NB4 (cell line): ENCODE data around the gene KCNA3.

Source experiments
- DNase-seq: peaks from one replicate; pipeline ENCODE4 v3.0.0; 2010; ENCODE audit warnings: low read depth
- H3K4me3 ChIP-seq: one replicate; pipeline ENCODE4 v1.5.1; 2011; ENCODE audit warnings: mild to moderate bottlenecking, low read depth, low read length, moderate library complexity
- MYC ChIP-seq: IDR thresholded peaks from 2 replicates; pipeline ENCODE4 v1.6.1; 2011; ENCODE audit warnings: low read depth, low read length
- POLR2A ChIP-seq: IDR thresholded peaks from 2 replicates; pipeline ENCODE4 v1.6.1; 2011; ENCODE audit warnings: mild to moderate bottlenecking; ENCODE audit not compliant: insufficient read length; ENCODE audit errors: extremely low read depth
- TF ChIP-seq, protein P1 (sequence below): IDR thresholded peaks from 2 replicates; pipeline ENCODE4 v1.6.1; 2011; ENCODE audit warnings: low read depth, low read length
- TF ChIP-seq, protein P2 (sequence below): IDR thresholded peaks from one replicate; pipeline ENCODE4 v1.5.1; 2012; ENCODE audit warnings: low read depth, low read length

Gene KCNA3

DNA sequence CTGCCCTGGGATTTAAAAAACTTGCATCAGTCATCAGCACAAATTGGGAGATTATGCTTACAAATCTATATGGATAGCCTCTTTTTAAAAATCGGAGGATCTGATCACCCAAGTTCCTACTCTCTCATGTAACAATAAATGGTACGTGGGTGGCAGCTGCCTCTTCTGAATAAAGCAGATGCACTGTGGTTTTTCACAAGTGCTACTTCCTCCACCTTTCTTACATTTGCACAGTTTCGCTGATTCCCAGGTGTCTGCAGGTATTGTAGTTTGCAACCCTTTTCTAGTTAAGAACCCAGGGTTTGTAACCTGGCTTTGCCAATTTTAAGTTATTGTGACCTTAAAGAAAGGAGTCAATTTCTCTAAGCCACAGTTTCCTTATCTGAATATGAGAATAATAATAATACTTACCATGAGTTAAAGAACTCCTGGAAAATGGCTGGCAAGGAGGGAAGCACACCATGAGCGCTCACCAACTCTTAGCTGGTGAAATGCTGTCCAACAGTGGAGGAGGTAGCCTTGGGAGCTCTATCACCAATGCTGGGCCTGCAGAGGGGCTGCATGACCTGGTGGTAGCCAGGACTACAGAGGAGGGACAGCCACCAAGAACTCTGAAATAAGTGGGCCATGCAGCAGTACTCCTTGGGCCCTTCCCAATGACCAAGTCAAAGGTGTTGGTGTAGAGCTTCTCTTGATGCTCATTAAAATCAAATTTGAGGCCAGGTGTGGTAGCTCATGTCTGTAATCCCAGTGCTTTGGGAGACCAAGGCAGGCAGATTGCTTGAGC lies 38.4 kb downstream of the KCNA3 start:
- no peak for DNase-seq
- H3K4me3 ChIP-seq = no peak overlapping the region
- TF ChIP-seq POLR2A (no peak), MYC (no peak)
- TF ChIP-seq, protein P1, sequence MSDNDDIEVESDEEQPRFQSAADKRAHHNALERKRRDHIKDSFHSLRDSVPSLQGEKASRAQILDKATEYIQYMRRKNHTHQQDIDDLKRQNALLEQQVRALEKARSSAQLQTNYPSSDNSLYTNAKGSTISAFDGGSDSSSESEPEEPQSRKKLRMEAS = no peak
- TF ChIP-seq, protein P2, sequence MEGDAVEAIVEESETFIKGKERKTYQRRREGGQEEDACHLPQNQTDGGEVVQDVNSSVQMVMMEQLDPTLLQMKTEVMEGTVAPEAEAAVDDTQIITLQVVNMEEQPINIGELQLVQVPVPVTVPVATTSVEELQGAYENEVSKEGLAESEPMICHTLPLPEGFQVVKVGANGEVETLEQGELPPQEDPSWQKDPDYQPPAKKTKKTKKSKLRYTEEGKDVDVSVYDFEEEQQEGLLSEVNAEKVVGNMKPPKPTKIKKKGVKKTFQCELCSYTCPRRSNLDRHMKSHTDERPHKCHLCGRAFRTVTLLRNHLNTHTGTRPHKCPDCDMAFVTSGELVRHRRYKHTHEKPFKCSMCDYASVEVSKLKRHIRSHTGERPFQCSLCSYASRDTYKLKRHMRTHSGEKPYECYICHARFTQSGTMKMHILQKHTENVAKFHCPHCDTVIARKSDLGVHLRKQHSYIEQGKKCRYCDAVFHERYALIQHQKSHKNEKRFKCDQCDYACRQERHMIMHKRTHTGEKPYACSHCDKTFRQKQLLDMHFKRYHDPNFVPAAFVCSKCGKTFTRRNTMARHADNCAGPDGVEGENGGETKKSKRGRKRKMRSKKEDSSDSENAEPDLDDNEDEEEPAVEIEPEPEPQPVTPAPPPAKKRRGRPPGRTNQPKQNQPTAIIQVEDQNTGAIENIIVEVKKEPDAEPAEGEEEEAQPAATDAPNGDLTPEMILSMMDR = no peak

DNA sequence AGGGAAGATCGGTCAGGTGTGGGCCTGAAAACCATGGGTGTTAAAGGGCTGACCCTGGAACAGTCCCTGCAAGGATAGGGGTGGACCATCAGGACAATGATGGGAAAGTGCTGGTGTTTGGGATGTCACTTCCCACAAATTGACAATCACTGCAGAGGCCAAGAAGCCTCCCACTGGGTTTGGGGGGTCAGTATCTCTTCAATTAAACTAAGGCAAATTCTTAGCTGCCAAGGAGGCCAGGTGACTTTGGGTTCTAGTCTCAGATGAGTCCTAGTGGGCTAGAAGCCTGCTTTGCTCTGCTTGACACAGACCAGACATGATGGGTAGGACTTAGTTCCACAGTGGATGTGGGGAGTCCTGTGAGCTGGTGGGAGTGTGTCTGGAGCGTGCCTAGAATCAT lies 39.3 kb downstream of the KCNA3 start:
- TF ChIP-seq POLR2A = no peak
- TF ChIP-seq, protein P1 = no peak
- TF ChIP-seq, protein P2 = no peak
- no peak for TF ChIP-seq MYC
- no peak overlapping the region for H3K4me3 ChIP-seq
- no peak for DNase-seq

DNA sequence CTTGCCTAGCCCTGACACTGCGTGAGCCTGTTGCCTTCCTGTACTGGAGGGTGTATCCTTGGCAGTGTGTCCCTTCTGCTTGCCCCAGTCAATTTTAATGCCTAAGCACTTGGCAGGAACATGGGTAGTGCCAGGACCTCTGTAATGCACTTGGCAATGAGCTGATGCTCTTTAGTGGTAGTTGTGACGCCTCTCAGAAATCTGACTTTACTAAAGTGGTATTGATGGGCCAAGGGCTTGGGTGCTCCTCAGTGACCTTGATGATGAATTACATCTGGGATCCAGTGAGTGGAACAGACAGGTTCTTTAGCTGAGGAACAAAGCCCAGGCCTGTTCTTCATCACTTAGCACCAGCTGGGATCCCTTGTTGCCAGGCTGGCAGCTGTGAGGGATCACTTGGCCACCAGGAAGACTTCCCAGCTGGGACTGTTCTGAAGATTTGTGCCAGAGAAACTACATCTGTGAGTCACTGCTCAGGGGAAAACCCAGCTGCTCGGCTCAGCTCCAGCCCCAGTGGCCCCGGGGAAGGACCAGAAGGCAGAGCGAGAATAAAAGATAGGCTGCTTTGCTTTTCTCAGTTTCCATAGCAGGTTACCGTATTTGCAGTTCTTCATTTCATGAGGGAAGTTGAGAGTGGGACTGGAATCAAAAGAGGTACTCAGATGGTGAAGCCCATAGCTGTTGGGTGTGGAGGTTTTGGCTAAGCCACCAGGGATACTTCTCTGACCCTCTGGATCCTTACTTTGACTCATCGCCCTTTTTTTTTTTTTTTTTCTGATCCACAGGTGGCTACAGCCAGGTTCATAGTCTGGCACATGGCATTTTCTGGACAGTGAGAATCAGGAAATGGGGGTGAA lies 40.1 kb downstream of the KCNA3 start:
- no peak overlapping the region for H3K4me3 ChIP-seq
- no peak for DNase-seq
- TF ChIP-seq MYC = no peak

DNA sequence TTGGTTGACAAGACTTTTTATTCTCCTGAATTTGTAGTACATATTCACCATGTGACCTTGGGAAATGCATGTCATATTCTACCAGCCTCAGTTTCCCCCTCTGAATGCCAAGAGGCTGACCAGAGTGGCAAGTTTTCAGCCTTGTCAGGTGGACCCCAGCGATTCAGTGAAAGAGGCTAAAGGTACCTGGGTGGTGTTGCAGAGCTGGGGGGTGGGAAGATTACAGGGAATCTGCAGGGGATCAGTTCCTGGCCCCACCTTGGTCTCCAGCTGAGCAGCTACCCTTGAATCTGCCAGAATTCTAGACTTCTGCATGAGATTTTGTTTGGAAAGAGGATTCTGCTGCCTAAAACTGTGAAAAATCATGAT lies 40.7 kb downstream of the KCNA3 start:
- H3K4me3 ChIP-seq = no peak overlapping the region
- TF ChIP-seq MYC (no peak), POLR2A (no peak)
- TF ChIP-seq, protein P2 = no peak
- TF ChIP-seq, protein P1 = no peak
- DNase-seq = no peak

DNA sequence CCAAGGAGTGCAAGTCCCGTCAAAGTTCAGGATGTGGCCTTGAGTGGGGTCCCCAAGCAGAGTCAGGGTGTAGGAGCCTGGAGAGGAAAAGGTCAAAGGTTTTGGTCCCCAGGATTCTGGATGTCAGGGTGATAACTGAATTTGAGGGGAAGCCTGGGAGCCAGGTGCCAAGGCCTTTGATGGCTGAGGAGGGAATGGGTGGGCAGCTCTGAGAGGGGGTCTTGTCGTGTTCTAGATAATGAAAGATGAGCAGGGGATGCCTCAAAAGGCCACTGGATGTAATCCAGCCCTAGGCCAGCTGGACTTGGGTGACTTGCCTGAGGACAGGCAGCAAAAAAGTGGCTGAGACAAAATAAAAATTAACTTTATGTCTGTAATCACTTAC lies 41.1 kb downstream of the KCNA3 start:
- H3K4me3 ChIP-seq = no peak overlapping the region
- TF ChIP-seq POLR2A (no peak), MYC (no peak)
- TF ChIP-seq, protein P2 = no peak
- TF ChIP-seq, protein P1 = no peak
- DNase-seq = no peak

DNA sequence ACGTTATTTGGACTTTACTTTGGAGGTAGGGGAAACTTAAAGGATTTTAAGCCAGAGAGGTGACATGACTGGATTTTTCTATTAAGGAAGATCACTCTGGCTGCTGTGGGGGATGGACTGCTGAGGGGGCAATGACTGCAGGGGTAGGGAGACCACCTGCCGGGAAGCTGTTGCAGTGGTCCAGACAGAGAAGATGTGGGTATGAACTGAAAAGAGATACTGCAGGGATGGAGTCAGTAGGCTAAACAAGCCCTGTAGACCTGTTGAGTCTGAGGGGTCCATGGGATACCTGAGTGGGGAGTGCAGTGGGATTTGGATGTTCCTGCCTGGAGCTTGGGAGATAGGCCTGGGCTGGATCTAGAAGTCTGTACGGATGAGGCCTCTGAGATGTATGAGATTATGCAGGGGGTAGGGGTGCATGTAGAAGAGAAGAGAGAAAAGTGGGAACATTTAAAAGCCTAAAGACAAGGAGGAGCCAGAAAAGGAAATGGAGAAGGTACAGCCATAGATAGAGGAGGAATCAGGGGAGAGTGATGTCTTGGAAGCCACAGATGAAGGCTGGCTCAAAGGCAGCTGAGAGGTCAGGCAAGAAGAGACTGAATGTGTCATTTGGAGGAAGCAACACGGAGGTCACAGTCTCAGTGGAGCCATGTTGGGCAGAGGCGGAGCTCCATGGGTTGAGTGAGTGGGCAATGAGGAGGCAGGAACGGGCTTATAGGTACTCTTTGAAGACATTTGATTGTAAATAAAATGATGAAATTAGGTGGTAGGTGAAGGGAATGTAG lies 42.7 kb downstream of the KCNA3 start:
- no peak for DNase-seq
- no peak overlapping the region for H3K4me3 ChIP-seq
- TF ChIP-seq, protein P1 = no peak
- TF ChIP-seq, protein P2 = no peak
- TF ChIP-seq MYC (no peak), POLR2A (no peak)
